Neural cell (in vitro differentiated cells): ENCODE data around the gene KRT3. TPM values are rescaled to one million over a fixed set of nuclear protein-coding genes. Genes with fewer than 3 reads are reported as not detected.

Experiments
- H2AFZ ChIP-seq: fragments of 200-600, 300-800 bp; sonication (generic), shearing (Covaris generic); 2 replicates; pipeline ENCODE4 v1.6.0; 2014; ENCODE audit warnings: low read depth, mild to moderate bottlenecking, antibody characterized with exemption, low read length, moderate library complexity
- H3F3A ChIP-seq: fragments of 200-600 bp; shearing (Covaris generic); 2 replicates; pipeline ENCODE4 v1.6.1; 2016; ENCODE audit warnings: mild to moderate bottlenecking, moderate library complexity, mixed read lengths, antibody characterized with exemption, low read length; ENCODE audit not compliant: insufficient read depth, poor library complexity, severe bottlenecking
- H3K27ac ChIP-seq: fragments of 200-600, 300-800 bp; sonication (generic), shearing (Covaris generic); 2 replicates; pipeline ENCODE4 v1.5.1; 2014; ENCODE audit warnings: mild to moderate bottlenecking, low read length, moderate library complexity
- H3K27me3 ChIP-seq: fragments of 300-800, 200-600 bp; sonication (generic), shearing (Covaris generic); 2 replicates; pipeline ENCODE4 v1.6.0; 2014; ENCODE audit warnings: mild to moderate bottlenecking, low read depth, low read length, moderate library complexity; ENCODE audit not compliant: insufficient read depth
- H3K36me3 ChIP-seq: fragments of 300-800, 200-600 bp; sonication (generic), shearing (Covaris generic); 2 replicates; pipeline ENCODE4 v1.5.1; 2014; ENCODE audit warnings: mild to moderate bottlenecking, antibody characterized with exemption, low read length, moderate library complexity; ENCODE audit not compliant: insufficient read depth
- H3K4me2 ChIP-seq: fragments of 300-800, 200-600 bp; sonication (generic), shearing (Covaris generic); 2 replicates; pipeline ENCODE4 v1.6.0; 2014; ENCODE audit warnings: mild to moderate bottlenecking, low read length
- H3K4me3 ChIP-seq: fragments of 300-800, 200-600 bp; sonication (generic), shearing (Covaris generic); 2 replicates; pipeline ENCODE4 v1.5.1; 2014; ENCODE audit warnings: mild to moderate bottlenecking, low read length, moderate library complexity
- H3K79me2 ChIP-seq: fragments of 200-600 bp; shearing (Covaris generic); replicated peaks from 2 replicates; pipeline ENCODE4 v1.6.0; 2014; ENCODE audit warnings: mild to moderate bottlenecking, low read length, moderate library complexity; ENCODE audit not compliant: insufficient read depth
- H3K9ac ChIP-seq: fragments of 300-800, 200-600 bp; sonication (generic), shearing (Covaris generic); 2 replicates; pipeline ENCODE4 v1.6.1; 2016; ENCODE audit warnings: mild to moderate bottlenecking, low read length, mixed read lengths
- H3K9me2 ChIP-seq: fragments of 200-600 bp; shearing (Covaris generic); 2 replicates; pipeline ENCODE4 v1.6.1; 2016; ENCODE audit warnings: mild to moderate bottlenecking, low read length, mixed read lengths; ENCODE audit not compliant: insufficient read depth
- H3K9me3 ChIP-seq: fragments of 200-600, 300-800 bp; sonication (generic), shearing (Covaris generic); 2 replicates; pipeline ENCODE4 v1.6.1; 2016; ENCODE audit warnings: mild to moderate bottlenecking, mixed run types, low read length, moderate library complexity, mixed read lengths
- H4K20me1 ChIP-seq: fragments of 200-600 bp; shearing (Covaris generic); 2 replicates; pipeline ENCODE4 v1.6.1; 2016; ENCODE audit warnings: mild to moderate bottlenecking, mixed run types; ENCODE audit not compliant: insufficient read depth
- EP300 ChIP-seq: fragments of 450-650 bp; conservative IDR thresholded peaks from 2 replicates; pipeline ENCODE4 v1.6.1; 2014; ENCODE audit warnings: antibody characterized with exemption, mild to moderate bottlenecking, moderate library complexity; ENCODE audit not compliant: poor library complexity, severe bottlenecking
- EZH2 ChIP-seq: fragments of 200-600, 300-800 bp; shearing (Covaris generic), sonication (generic); IDR thresholded peaks from 2 replicates; pipeline ENCODE4 v1.6.1; 2014; ENCODE audit warnings: antibody characterized with exemption, low read length, borderline replicate concordance, mild to moderate bottlenecking; ENCODE audit not compliant: insufficient read depth, poor library complexity, severe bottlenecking
- MXI1 ChIP-seq: fragments of 450-650 bp; conservative IDR thresholded peaks from 2 replicates; pipeline ENCODE4 v1.6.1; 2014; ENCODE audit warnings: antibody characterized with exemption, mild to moderate bottlenecking; ENCODE audit not compliant: poor library complexity, severe bottlenecking
- POLR2AphosphoS5 ChIP-seq: IDR thresholded peaks from 2 replicates; pipeline ENCODE4 v1.6.1; 2012
- RAD21 ChIP-seq: fragments of 450-650 bp; conservative IDR thresholded peaks from 2 replicates; pipeline ENCODE4 v1.6.1; 2014; ENCODE audit warnings: antibody characterized with exemption, mild to moderate bottlenecking, moderate library complexity
- REST ChIP-seq: IDR thresholded peaks from 2 replicates; pipeline ENCODE4 v1.6.1; 2012; ENCODE audit warnings: borderline replicate concordance
- SMC3 ChIP-seq: fragments of 450-650 bp; conservative IDR thresholded peaks from 2 replicates; pipeline ENCODE4 v1.6.1; 2014; ENCODE audit warnings: antibody characterized with exemption, mild to moderate bottlenecking, moderate library complexity; ENCODE audit not compliant: poor library complexity
- TAF1 ChIP-seq: IDR thresholded peaks from 2 replicates; pipeline ENCODE4 v1.6.1; 2012; ENCODE audit warnings: low read depth
- polyA plus RNA-seq: library from polyadenylated mRNA; depleted of rRNA; stranded (reverse); fragments of >200 nt; gene quantifications from 2 replicates; pipeline ENCODE4 v1.2.3, GENCODE V29; 2014
- TF ChIP-seq, protein P1 (sequence below): fragments of 450-650 bp; IDR thresholded peaks from 2 replicates; pipeline ENCODE4 v1.5.1; 2014; ENCODE audit warnings: antibody characterized with exemption, mild to moderate bottlenecking, moderate library complexity; ENCODE audit not compliant: poor library complexity, severe bottlenecking

KRT3 gene
- polyA plus RNA-seq, 1 donor from 2014 or later = not detected

DNA sequence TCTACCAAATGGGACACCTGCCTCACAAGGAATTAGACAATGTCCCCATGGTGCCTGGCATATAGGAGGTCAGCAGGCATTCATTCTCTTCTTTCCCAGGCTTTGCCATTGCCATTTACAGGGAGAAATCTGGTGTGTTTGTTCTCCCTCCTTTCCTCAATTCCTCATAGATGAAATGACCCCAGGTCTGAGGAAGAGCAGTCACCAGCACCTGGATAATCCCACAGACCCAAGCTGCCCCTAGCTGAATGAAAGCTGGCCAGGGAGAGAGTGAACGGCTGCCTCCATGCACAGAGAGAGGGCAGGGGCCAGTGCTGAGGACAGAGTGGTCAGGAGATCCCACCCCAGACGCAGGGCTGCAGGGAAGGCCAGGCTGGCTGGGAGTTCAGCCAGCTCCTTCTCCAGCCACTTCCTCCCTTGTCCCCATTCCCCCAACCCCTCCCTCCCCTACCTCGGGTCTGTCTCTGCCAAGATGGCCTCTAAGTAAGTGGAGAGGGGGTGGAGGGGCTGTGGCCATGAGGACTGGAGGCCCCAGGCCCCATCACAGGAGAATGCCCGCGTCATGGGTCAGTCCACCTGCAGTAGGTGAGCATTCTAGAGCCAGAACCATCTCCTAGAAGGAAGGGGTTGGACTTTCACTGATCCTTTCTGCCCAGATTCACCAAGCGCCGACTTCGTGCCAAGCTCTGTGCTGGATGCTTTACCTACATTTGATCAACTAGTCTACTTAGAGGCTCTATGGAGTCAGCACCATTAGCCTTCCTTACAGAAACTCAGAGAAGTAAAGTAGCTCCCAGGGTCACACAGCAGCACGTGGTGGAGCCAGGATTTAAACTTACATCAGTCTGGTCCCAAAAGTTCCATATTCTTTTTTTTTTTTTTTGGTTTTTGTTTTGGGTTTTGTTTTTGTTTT is 20.0 kb upstream of the KRT3 start:
- Histone ChIP-seq H2AFZ (no peak overlapping the region), H3K9me2 (no peaks in the 10 kb centered on the region), H3K27ac (no peak overlapping the region), H3K4me2 (no peak overlapping the region), H3K9me3 (no peaks in the 10 kb centered on the region), H3K79me2 (no peaks in the 10 kb centered on the region), H3K9ac (no peak overlapping the region), H3K36me3 (no peaks in the 10 kb centered on the region), H3K27me3 (no peaks in the 10 kb centered on the region), H3K4me3 (no peak overlapping the region), H4K20me1 (no peaks in the 10 kb centered on the region), H3F3A (no peaks in the 10 kb centered on the region)
- TF ChIP-seq MXI1 (no peak), EZH2 (no peak), TAF1 (no peak), POLR2AphosphoS5 (no peak), EP300 (no peak), RAD21 (no peak), SMC3 (no peak), REST (no peak)
- TF ChIP-seq, protein P1, sequence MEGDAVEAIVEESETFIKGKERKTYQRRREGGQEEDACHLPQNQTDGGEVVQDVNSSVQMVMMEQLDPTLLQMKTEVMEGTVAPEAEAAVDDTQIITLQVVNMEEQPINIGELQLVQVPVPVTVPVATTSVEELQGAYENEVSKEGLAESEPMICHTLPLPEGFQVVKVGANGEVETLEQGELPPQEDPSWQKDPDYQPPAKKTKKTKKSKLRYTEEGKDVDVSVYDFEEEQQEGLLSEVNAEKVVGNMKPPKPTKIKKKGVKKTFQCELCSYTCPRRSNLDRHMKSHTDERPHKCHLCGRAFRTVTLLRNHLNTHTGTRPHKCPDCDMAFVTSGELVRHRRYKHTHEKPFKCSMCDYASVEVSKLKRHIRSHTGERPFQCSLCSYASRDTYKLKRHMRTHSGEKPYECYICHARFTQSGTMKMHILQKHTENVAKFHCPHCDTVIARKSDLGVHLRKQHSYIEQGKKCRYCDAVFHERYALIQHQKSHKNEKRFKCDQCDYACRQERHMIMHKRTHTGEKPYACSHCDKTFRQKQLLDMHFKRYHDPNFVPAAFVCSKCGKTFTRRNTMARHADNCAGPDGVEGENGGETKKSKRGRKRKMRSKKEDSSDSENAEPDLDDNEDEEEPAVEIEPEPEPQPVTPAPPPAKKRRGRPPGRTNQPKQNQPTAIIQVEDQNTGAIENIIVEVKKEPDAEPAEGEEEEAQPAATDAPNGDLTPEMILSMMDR = no peak

- Histone ChIP-seq H2AFZ (no peak overlapping the region), H3K4me3 (no peak overlapping the region), H3F3A (no peaks in the 10 kb centered on the region), H3K27ac (no peak overlapping the region), H3K27me3 (no peaks in the 10 kb centered on the region), H3K4me2 (no peak overlapping the region), H3K9ac (no peak overlapping the region), H3K9me2 (no peaks in the 10 kb centered on the region), H4K20me1 (no peaks in the 10 kb centered on the region), H3K9me3 (no peaks in the 10 kb centered on the region), H3K36me3 (no peaks in the 10 kb centered on the region), H3K79me2 (no peaks in the 10 kb centered on the region)
- TF ChIP-seq EP300 (no peak), SMC3 (no peak), MXI1 (no peak), TAF1 (no peak), POLR2AphosphoS5 (no peak), RAD21 (no peak)
- TF ChIP-seq, protein P1 = no peak
These were observed 19.2 kb upstream of the KRT3 start for GRCh38 chr12:52815161-52815560.
